H1 (cell line): ENCODE data around the gene ZNF581. TPM values are rescaled to one million over a fixed set of nuclear protein-coding genes. Genes with fewer than 3 reads are reported as not detected.

Experiments
- CTCF ChIA-PET: fragments of 300-600 bp; sonication (Branson Sonifier 250); formaldehyde crosslinking; loops from one replicate; lab custom pipeline; 2021; ENCODE audit not compliant: partially characterized antibody; lab: Charles Lee
- POLR2A ChIA-PET: fragments of 300-600 bp; sonication (Branson Sonifier 250); formaldehyde crosslinking; loops from one replicate; lab custom pipeline; 2021; ENCODE audit warnings: inconsistent platforms; ENCODE audit not compliant: partially characterized antibody; lab: Charles Lee
- DNase-seq, 2 experiments: peaks; one replicate each; pipeline versions ENCODE4 v3.0.0 to v3.0.0-alpha.2; 2010 to 2022; ENCODE audit warnings: low spot score in 2 of 2, low read depth in 1 of 2, mixed read lengths in 1 of 2
- FAIRE-seq: peaks from 2 replicates; lab custom pipeline; 2011; peaks lifted over from hg19 to GRCh38; lab: Jason Lieb, UNC
- H2AFZ ChIP-seq: 2 replicates; pipeline ENCODE4 v1.8.1; 2012; ENCODE audit warnings: low read length, inconsistent platforms
- H2AK5ac ChIP-seq: 2 replicates; pipeline ENCODE4 v1.6.1; 2013; ENCODE audit warnings: low read depth, low read length
- H2BK120ac ChIP-seq: replicated peaks from 2 replicates; pipeline ENCODE3; 2013; ENCODE audit warnings: low read depth, low read length, inconsistent platforms
- H2BK12ac ChIP-seq: 2 replicates; pipeline ENCODE4 v1.6.1; 2013; ENCODE audit warnings: low read depth, low read length
- H2BK15ac ChIP-seq: 2 replicates; pipeline ENCODE4 v1.6.1; 2013; ENCODE audit warnings: low read length
- H2BK20ac ChIP-seq: 2 replicates; pipeline ENCODE4 v1.6.1; 2013; ENCODE audit warnings: low read length
- H2BK5ac ChIP-seq: 2 replicates; pipeline ENCODE4 v1.6.1; 2013; ENCODE audit warnings: low read depth, low read length
- H3K14ac ChIP-seq: 2 replicates; pipeline ENCODE4 v1.6.1; 2013; ENCODE audit warnings: inconsistent platforms; ENCODE audit not compliant: insufficient read length
- H3K18ac ChIP-seq: 2 replicates; pipeline ENCODE4 v1.6.1; 2013; ENCODE audit warnings: low read length; ENCODE audit errors: extremely low read depth
- H3K23ac ChIP-seq: 2 replicates; pipeline ENCODE4 v1.6.1; 2013; ENCODE audit warnings: inconsistent platforms; ENCODE audit not compliant: insufficient read length
- H3K23me2 ChIP-seq: 2 replicates; pipeline ENCODE4 v1.6.1; 2013; ENCODE audit warnings: low read depth, low read length
- H3K27ac ChIP-seq: 2 replicates; pipeline ENCODE4 v1.6.1; 2011; ENCODE audit warnings: low read depth, low read length, inconsistent platforms
- H3K27me3 ChIP-seq, 4 experiments: replicated peaks in 1 of 4; 1 replicate in 1 of 4; 2 replicates in 3 of 4; pipeline versions ENCODE4 v1.6.1 to v1.8.1; 2011 to 2013; ENCODE audit warnings: low read length in 3 of 4, mild to moderate bottlenecking in 3 of 4, inconsistent platforms in 2 of 4, mixed read lengths in 2 of 4, moderate library complexity in 1 of 4; ENCODE audit not compliant: control insufficient read depth in 3 of 4, insufficient read depth in 3 of 4; ENCODE audit errors: extremely low read depth in 1 of 4
- H3K36me3 ChIP-seq, 4 experiments: 2 replicates each; pipeline versions ENCODE4 v1.6.1 to v1.8.1; 2011 to 2013; ENCODE audit warnings: mild to moderate bottlenecking in 4 of 4, low read length in 3 of 4, moderate library complexity in 2 of 4, control low read depth in 1 of 4, inconsistent platforms in 1 of 4; ENCODE audit not compliant: insufficient read depth in 4 of 4, control insufficient read depth in 2 of 4
- H3K4ac ChIP-seq: replicated peaks from 2 replicates; pipeline ENCODE3; 2013; ENCODE audit warnings: low read length, low read depth, mixed read lengths, inconsistent platforms; ENCODE audit not compliant: insufficient read length
- H3K4me1 ChIP-seq, 4 experiments: replicated peaks in 1 of 4; 1 replicate in 1 of 4; 2 replicates in 3 of 4; pipeline versions ENCODE4 v1.6.1 to v1.8.1; 2011 to 2013; ENCODE audit warnings: low read length in 3 of 4, inconsistent platforms in 2 of 4, mixed read lengths in 1 of 4; ENCODE audit not compliant: insufficient read depth in 4 of 4, control insufficient read depth in 3 of 4
- H3K4me2 ChIP-seq, 2 experiments: 2 replicates each; pipeline versions ENCODE4 v1.6.1 to v1.8.1; 2011 to 2013; ENCODE audit warnings: low read depth in 2 of 2, low read length in 2 of 2, control low read depth in 1 of 2, inconsistent platforms in 1 of 2, mild to moderate bottlenecking in 1 of 2; ENCODE audit not compliant: insufficient read depth in 1 of 2
- H3K4me3 ChIP-seq, 4 experiments: fragments of 200-600, 300-600 bp in 1 of 4; sonication (generic), shearing (Covaris generic), sonication (Bioruptor Twin) in 1 of 4; 2 replicates each; pipeline versions ENCODE4 v1.5.1 to v1.8.1; 2011 to 2016; ENCODE audit warnings: low read length in 4 of 4, low read depth in 3 of 4, control low read depth in 2 of 4, inconsistent platforms in 2 of 4, mild to moderate bottlenecking in 2 of 4, mixed read lengths in 1 of 4, moderate library complexity in 1 of 4; ENCODE audit not compliant: insufficient read depth in 2 of 4; ENCODE audit errors: extremely low read depth in 1 of 4
- H3K56ac ChIP-seq: replicated peaks from 2 replicates; pipeline ENCODE3; 2013; ENCODE audit warnings: low read depth, mild to moderate bottlenecking, mixed read lengths, low read length, inconsistent platforms; ENCODE audit not compliant: insufficient read length
- H3K79me1 ChIP-seq: 2 replicates; pipeline ENCODE4 v1.6.1; 2013; ENCODE audit warnings: low read depth, low read length, control low read depth
- H3K79me2 ChIP-seq, 2 experiments: 2 replicates each; pipeline versions ENCODE4 v1.6.1 to v1.8.1; 2012 to 2013; ENCODE audit warnings: low read length in 2 of 2, mild to moderate bottlenecking in 2 of 2, inconsistent platforms in 1 of 2; ENCODE audit not compliant: insufficient read depth in 2 of 2, control insufficient read depth in 1 of 2
- H3K9ac ChIP-seq, 4 experiments: replicated peaks in 1 of 4; 1 replicate in 1 of 4; 2 replicates in 3 of 4; pipeline versions ENCODE4 v1.6.1 to v1.8.1; 2011 to 2013; ENCODE audit warnings: low read depth in 3 of 4, low read length in 3 of 4, control low read depth in 2 of 4, mild to moderate bottlenecking in 2 of 4, moderate library complexity in 2 of 4, inconsistent platforms in 1 of 4; ENCODE audit errors: extremely low read depth in 1 of 4
- H3K9me3 ChIP-seq, 2 experiments: 2 replicates each; pipeline versions ENCODE4 v1.6.1 to v1.8.1; 2012 to 2013; ENCODE audit warnings: mild to moderate bottlenecking in 2 of 2, moderate library complexity in 2 of 2, control low read depth in 1 of 2, inconsistent platforms in 1 of 2, low read depth in 1 of 2, low read length in 1 of 2, mixed read lengths in 1 of 2; ENCODE audit not compliant: insufficient read depth in 2 of 2
- H4K20me1 ChIP-seq, 2 experiments: replicated peaks in 1 of 2; 2 replicates each; pipeline versions ENCODE3 to v1.8.1; 2011 to 2013; ENCODE audit warnings: inconsistent platforms in 2 of 2, low read length in 2 of 2, mild to moderate bottlenecking in 1 of 2; ENCODE audit not compliant: insufficient read depth in 2 of 2, control insufficient read depth in 1 of 2
- H4K5ac ChIP-seq: 2 replicates; pipeline ENCODE4 v1.6.1; 2013; ENCODE audit warnings: low read length, low read depth, mixed read lengths, inconsistent platforms; ENCODE audit not compliant: insufficient read length
- H4K8ac ChIP-seq: 2 replicates; pipeline ENCODE4 v1.8.0; 2013; ENCODE audit warnings: mild to moderate bottlenecking, moderate library complexity, low read length, inconsistent platforms; ENCODE audit not compliant: insufficient read depth; ENCODE audit errors: extremely low read depth
- H4K91ac ChIP-seq: replicated peaks from 2 replicates; pipeline ENCODE3; 2013; ENCODE audit warnings: low read length, mixed read lengths, inconsistent platforms; ENCODE audit not compliant: insufficient read length
- WGBS, 2 experiments: shearing (Covaris generic) in 1 of 2; methylation state at CpG; one replicate each; pipeline versions ENCODE4 v1.1.6 to v1.1.7; 2013 to 2015; ENCODE audit warnings: low lambda C conversion rate in 2 of 2, mixed read lengths in 2 of 2, inconsistent platforms in 1 of 2, low coverage in 1 of 2, missing lambda C conversion rate in 1 of 2; ENCODE audit not compliant: insufficient replicate concordance in 2 of 2, insufficient coverage in 1 of 2, insufficient read length in 1 of 2; ENCODE audit errors: extremely low coverage in 1 of 2, missing lambda C conversion rate in 1 of 2; 5-methylcytosine and 5-hydroxymethylcytosine counted together
- polyA plus RNA-seq, 7 experiments: library from polyadenylated mRNA; depleted of rRNA in 3 of 7; stranded (reverse) in 5 of 7; unstranded in 2 of 7; fragments of >200 nt in 5 of 7; fragments of 200-250 nt in 2 of 7; gene quantifications; 1 replicate in 5 of 7; 2 replicates in 1 of 7; 4 replicates in 1 of 7; pipeline versions ENCODE4 v1.2.1 to v1.2.3, GENCODE V29; 2011 to 2013; ENCODE audit warnings: missing spikeins in 2 of 7, mixed read lengths in 2 of 7
- total RNA-seq: library from RNA; stranded (reverse); fragmentation: NEBNext Ultra II Directional; extraction: Animal tissue kit (Norgen Biotek cat#: 25700); gene quantifications from 2 replicates; pipeline ENCODE4 v1.2.1, GENCODE V29; 2021
- TF ChIP-seq, protein P1 (sequence below): IDR thresholded peaks from 2 replicates; pipeline ENCODE4 v1.6.1; 2012; ENCODE audit warnings: low read length, inconsistent platforms
- TF ChIP-seq, protein P2 (sequence below): IDR thresholded peaks from 2 replicates; pipeline ENCODE4 v1.6.1; 2011; ENCODE audit warnings: low read depth, mild to moderate bottlenecking, low read length; ENCODE audit not compliant: insufficient read depth

The ZNF581 gene
- total and polyA plus RNA-seq, 2 of the 8 experiments (the other 6 are each of a cell fraction or from before 2014, with no cell fraction given) = 73.0 to 76.1 TPM

DNA sequence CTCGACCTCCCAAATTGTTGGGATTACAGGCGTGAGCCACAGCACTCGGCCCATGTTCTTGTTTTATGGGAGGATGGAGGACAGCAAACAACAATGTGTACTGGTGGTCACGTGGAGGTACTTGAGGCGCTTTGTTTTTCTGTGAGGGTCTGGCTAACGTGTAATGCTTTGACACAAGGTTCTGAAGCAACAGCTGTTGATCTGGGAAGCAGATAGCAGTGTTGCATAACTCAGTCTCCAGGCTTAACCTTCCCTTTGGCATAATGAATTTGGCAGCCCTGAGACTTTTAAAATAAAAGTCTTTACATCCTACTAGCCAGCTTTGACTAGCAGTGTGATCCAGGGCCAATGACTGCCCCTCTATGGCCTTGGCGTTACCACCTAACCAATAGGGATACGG is 9.6 kb upstream of the ZNF581 start:
- WGBS, 2 experiments = 86% methylated on average over 8 of the region's 8 CpGs; no CpG with 5 or more reads in 1 of the 2 experiments
- TF ChIP-seq, protein P1, sequence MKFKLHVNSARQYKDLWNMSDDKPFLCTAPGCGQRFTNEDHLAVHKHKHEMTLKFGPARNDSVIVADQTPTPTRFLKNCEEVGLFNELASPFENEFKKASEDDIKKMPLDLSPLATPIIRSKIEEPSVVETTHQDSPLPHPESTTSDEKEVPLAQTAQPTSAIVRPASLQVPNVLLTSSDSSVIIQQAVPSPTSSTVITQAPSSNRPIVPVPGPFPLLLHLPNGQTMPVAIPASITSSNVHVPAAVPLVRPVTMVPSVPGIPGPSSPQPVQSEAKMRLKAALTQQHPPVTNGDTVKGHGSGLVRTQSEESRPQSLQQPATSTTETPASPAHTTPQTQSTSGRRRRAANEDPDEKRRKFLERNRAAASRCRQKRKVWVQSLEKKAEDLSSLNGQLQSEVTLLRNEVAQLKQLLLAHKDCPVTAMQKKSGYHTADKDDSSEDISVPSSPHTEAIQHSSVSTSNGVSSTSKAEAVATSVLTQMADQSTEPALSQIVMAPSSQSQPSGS = no peak
- TF ChIP-seq, protein P2, sequence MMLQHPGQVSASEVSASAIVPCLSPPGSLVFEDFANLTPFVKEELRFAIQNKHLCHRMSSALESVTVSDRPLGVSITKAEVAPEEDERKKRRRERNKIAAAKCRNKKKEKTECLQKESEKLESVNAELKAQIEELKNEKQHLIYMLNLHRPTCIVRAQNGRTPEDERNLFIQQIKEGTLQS = no peak

More for the DNA sequence above, 9.6 kb upstream of the ZNF581 start:
- CTCF ChIA-PET = interaction anchor here (1.0 to 5.3 kb wide), 17 partner anchors 13 to 715 kb away, joined by 3 to 56 read pairs (median 6); partner anchors contain the start of genes CCDC106, FIZ1, ZNF784 and ZNF865
- no peaks in the 10 kb centered on the region for H3K27me3 ChIP-seq
- H3K14ac ChIP-seq = no peak overlapping the region
- no peak overlapping the region for H3K27ac ChIP-seq
- POLR2A ChIA-PET = interaction anchor here (0.7 to 8.8 kb wide), 10 partner anchors 9 to 156 kb away, joined by 3 to 96 read pairs (median 4); partner anchors contain the start of genes CCDC106, ZNF581 and ZNF784
- DNase-seq (no peak), FAIRE-seq (no peak)
- no peak overlapping the region for H3K56ac ChIP-seq
- H3K4me2 ChIP-seq = peak overlapping the region in 1 of 2 experiments; percentile 91; a peak in 2 of 4 replicates
- peaks cover 13% of the 10 kb centered on the region for H3K79me1 ChIP-seq
- H3K9me3 ChIP-seq = no peaks in the 10 kb centered on the region
- no peak overlapping the region for H2BK20ac ChIP-seq
- H4K5ac ChIP-seq = no peak overlapping the region
- H2BK12ac ChIP-seq = 0 out of 2 replicates have a peak overlapping the region, but pooled peaks have one; percentile 14
- H2BK5ac ChIP-seq = no peak overlapping the region
- peaks cover 11% of the 10 kb centered on the region for H3K23me2 ChIP-seq
- peak overlapping the region in 1 of 4 experiments; percentile 88; a peak in 1 of 8 replicates for H3K4me3 ChIP-seq
- no peak overlapping the region for H2BK15ac ChIP-seq
- peaks cover 4 to 25% of the 10 kb centered on the region in 2 experiments; a peak in 3 of 4 replicates for H3K79me2 ChIP-seq
- no peak overlapping the region for H3K18ac ChIP-seq
- no peak overlapping the region for H4K8ac ChIP-seq
- no peaks in the 10 kb centered on the region for H3K36me3 ChIP-seq
- H3K4ac ChIP-seq = peak overlapping the region; percentile 66
- no peak overlapping the region for H2AFZ ChIP-seq
- no peak overlapping the region for H3K23ac ChIP-seq
- peaks cover 3 to 7% of the 10 kb centered on the region in 2 experiments for H4K20me1 ChIP-seq
- peak overlapping the region; percentile 49 for H4K91ac ChIP-seq
- no peak overlapping the region; the same call in 1 of the 2 replicates for H2AK5ac ChIP-seq
- H3K4me1 ChIP-seq = peaks cover 3 to 6% (median 6%) of the 10 kb centered on the region in 4 experiments; a peak in 6 of 7 replicates
- no peak overlapping the region for H2BK120ac ChIP-seq
- no peak overlapping the region for H3K9ac ChIP-seq
